Measurements from ENCODE around the gene KRTAP2-4.

- TF ChIP-seq POLR2A (IDR thresholded peaks at IDR 0.05; ENCODE audit: low read length), result no peak
- no peak for TF ChIP-seq GATA1 (IDR thresholded peaks at IDR 0.05; ENCODE audit: low read depth, low read length)
Observed at GRCh38 chr17:41061964-41062363, 3.7 kb downstream of the KRTAP2-4 start.

All from erythroblast (primary cell).